HG03159 (cell line): ENCODE measurements around the gene TBXA2R.

Experiments used
- ATAC-seq: cut with Tn5 transposase; IDR thresholded peaks from one replicate; pipeline ENCODE4 v1.9.1; 2021; ENCODE audit warnings: mild to moderate bottlenecking, moderate library complexity; ENCODE audit not compliant: unreplicated experiment

The TBXA2R gene

DNA sequence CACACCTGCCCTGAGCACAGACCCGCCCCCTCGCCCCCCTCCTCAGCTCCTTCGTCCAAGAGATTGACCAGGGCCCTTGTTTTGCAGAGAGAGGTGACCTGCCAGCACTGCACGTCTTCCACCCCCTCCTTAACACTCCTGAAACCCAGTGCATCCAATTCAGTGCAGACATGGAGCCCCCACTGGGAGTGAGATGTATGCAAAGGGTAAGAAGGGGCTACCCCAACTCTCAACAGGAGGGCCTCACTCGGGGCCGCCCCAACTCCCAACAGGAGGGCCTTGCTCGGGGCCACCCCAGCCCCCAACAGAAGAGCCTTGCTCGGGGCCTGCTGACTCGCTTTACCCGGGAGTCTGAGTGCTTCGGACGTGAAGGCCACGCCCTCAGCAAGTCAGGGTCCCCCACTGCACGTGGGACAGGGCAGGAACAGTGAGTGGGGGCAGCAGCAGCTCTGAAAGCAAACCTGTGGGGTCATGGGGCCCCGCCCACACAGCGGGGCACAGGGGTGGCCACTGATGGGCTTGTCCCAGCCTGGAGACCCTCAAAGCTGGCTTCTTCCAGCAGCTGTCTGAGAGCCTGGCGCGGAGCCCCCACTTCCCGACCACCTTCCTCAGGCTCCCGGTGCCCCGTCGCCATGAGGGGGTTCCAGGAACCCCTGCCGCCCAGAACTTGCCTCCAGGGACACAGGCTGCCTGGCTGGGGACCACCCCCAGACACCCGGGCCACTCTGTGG, 14.3 kb upstream of the TBXA2R start:
- ATAC-seq: no peak

GRCh38 chr19:3620145-3620816, 13.6 kb upstream of the TBXA2R start:
- no peak for ATAC-seq

DNA sequence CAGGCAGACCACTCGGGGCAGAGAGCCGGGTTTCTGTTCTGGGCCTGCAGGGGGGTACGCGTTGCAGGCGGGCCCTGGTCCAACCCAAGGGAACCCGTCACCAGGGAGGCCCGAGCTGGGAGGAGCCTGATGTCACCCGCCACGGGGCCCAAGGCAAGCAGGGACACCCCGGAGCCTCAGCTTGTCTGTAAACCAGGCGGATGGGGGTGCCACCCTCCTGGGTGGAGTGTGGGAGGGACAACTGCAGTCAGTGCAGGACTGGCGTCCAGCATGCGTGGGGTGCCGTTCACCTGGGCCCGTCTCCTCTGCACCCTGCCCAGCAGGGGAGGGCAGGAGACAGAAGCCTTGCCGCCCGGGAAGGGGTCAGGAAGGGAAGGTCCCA, 12.9 kb upstream of the TBXA2R start:
- ATAC-seq: no peak

- ATAC-seq: no peak
Measured at GRCh38 chr19:3618811-3619630, 12.3 kb upstream of the TBXA2R start.

DNA sequence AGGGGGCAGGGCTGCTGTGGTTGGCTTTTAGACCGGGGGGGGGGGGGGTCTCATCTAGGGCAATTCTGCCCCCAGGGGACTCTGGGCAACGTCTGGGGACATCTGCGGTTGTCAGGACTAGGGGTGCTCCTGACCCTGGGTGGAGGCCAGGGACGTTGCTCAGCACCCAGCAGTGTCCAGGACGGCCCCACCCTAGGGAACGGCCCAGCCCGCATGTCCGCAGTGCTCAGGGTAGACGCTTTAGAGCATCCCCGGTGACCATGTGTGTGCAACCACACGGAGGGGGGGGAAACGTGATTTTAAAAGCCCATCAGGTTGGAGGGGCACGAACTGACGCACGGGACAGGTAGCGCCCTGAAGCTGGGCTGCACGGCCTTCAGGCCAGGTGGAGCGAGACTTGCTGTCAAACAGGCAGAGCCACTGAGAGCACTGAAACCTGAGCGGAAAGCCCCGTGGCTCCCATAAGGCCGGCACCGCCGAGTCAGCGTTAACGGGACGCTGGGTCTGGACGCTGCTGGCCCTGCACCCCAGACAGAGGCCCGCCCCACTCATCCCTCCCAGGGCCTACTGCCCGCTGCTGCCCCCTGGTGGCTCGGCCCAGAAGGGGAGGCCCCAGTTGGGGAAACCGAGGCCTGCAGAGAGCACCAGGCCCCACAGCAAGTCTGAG, 11.6 kb upstream of the TBXA2R start:
- ATAC-seq: no peak

DNA sequence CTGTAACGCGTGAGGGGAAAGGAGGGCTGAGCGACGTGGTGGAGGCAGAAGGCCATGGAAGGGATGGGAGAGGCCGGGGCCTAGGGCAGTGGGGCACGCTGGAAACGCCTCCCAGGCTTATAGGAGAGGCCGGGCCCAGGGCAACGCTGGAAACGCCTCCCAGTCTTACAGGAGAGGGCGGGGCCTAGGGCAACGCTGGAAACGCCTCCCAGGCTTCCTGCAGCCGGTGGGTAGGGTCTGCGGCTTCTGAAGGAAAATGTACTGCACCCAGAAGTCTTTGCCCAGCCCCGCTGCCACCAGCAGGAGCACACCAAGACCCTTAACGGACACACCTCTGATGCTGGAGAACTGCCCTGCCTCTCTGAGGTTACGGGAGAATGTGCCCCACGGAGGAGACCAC, 10.8 kb upstream of the TBXA2R start:
- no peak for ATAC-seq

- no peak for ATAC-seq
Measured at GRCh38 chr19:3615524-3616135, 9.0 kb upstream of the TBXA2R start.

- ATAC-seq: no peak
Measured at GRCh38 chr19:3614858-3615505, 8.3 kb upstream of the TBXA2R start.

- no peak for ATAC-seq
Measured at GRCh38 chr19:3613818-3614661, 7.4 kb upstream of the TBXA2R start.

- ATAC-seq: no peak
Measured at GRCh38 chr19:3612901-3613741, 6.4 kb upstream of the TBXA2R start.

DNA sequence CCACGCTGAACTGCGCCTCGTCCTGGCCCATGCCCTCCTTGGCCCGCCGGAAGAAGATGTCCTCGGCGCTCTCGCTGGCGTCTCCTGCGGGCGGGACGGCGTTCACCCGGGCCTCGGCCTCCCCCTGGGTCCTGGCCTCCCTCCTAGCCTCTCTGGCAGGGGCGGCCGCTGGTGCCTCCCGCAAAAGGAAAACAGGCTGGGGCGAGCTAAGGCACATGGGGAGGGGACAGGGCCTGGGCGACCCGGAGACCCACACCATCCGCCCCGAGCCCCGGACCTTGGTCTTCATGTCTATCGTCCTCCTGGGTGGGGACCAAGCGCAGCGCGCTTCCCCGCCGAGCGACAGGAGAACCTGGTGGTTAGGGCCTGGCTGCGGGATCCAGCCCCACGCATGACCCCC, 5.7 kb upstream of the TBXA2R start:
- no peak for ATAC-seq

GRCh38 chr19:3611841-3612240, 5.2 kb upstream of the TBXA2R start:
- ATAC-seq: no peak

GRCh38 chr19:3610745-3611717, 4.4 kb upstream of the TBXA2R start:
- ATAC-seq: no peak

DNA sequence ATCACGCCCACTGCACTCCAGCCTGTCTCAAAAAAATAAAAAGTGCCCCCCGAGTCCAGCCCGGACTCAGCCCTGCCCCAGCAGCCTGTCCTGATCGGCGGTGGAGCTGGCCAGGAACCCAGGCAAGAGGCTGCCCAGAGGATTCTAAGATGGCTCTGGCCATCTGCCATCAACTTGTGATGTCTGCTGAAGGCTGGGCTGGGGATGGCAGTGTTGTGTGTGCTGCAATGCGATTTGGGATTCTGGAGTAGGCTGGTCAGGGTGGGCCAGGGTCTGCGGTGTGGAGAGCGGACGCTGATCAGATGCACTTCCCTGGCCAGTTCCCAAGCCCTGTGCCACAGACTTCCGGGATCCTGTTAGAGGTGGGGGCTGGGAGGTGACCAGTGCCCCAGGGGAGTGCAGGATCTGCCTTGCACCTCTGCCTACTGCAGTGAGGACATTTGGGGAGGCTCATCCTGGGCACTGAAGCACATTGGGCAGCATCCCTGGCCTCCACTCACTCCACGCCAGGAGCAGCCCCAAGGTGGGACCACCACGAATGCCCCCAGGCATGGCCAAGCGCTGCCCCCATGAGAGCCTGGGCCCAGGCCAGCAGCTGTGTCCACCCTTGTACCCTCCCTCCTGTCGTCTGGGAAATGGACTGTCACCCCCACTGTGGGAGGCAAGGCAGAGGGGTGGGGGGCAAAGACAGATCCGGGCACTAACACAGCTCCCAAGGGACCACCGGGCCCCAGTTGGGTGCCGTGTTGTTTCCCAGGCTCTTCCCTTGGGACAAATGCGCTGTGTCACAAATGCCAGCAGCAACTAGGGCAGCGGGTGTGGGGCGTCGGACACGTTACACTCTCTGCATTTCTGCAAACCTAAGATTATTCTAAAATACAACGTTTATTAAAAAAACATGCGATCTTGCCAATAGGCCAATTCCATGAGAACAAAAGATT, 3.4 kb upstream of the TBXA2R start:
- ATAC-seq: no peak

GRCh38 chr19:3608750-3609322, 2.2 kb upstream of the TBXA2R start:
- ATAC-seq: no peak

DNA sequence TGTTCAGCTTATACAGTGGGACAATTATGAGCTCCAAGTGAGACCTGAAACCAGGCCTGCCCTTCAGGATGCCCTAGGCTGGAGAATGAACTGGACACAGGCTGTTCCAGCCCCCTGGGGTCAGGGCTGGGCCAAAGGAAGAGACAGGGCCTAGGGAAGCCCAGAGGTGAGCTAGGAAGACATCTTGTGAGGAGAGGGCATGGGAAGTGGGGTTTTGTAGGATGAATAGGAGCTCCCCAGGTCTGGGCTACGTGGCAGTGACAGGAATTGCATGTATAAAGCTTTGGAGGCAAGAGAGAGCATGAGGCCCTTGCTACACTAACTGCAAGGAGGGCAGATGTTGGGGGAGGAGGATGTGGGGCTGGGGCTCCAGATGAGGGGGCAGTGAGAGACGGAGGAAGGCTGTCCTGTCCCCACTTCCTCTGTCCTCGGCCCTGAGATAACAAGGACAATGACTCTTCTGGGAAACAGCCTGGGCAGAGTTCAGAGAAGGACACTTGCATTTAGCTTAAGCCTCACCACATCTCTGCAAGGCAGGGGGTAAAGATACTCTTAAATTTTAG, 1.5 kb upstream of the TBXA2R start:
- no peak for ATAC-seq
